Prostate gland (tissue), 2 donors: ENCODE data around the gene SLC12A8. TPM values are rescaled to one million over a fixed set of nuclear protein-coding genes. Genes with fewer than 3 reads are reported as not detected.

Source experiments
- DNase-seq: peaks from one replicate; pipeline ENCODE4 v3.0.0-alpha.2; 2019; ENCODE audit warnings: low spot score
- H3K27ac ChIP-seq, 2 donors: fragments of 200-600 bp; sonication (generic); 2 replicates each; pipeline ENCODE4 v1.5.1; 2017 to 2019
- H3K27me3 ChIP-seq: fragments of 200-600 bp; sonication (generic); replicated peaks from 2 replicates; pipeline ENCODE4 v1.5.1; 2019; ENCODE audit not compliant: insufficient read depth
- H3K36me3 ChIP-seq, 2 donors: fragments of 200-600 bp; sonication (generic); 1 replicate in 1 of 2; 2 replicates in 1 of 2; pipeline versions ENCODE4 v1.5.1 to v1.8.1; 2017 to 2019
- H3K4me1 ChIP-seq: fragments of 200-600 bp; sonication (generic); replicated peaks from 2 replicates; pipeline ENCODE4 v1.5.1; 2019
- H3K4me3 ChIP-seq, 2 donors: fragments of 200-600 bp; sonication (generic); 2 replicates each; pipeline ENCODE4 v1.5.1; 2017 to 2019
- H3K9me3 ChIP-seq: fragments of 200-600 bp; sonication (generic); 2 replicates; pipeline ENCODE4 v1.5.1; 2017
- CTCF ChIP-seq, 4 experiments: fragments of 200-600 bp in 2 of 4; fragments of 450-650 bp in 2 of 4; sonication (generic) in 2 of 4; IDR thresholded peaks; 1 replicate in 3 of 4; 2 replicates in 1 of 4; pipeline ENCODE4 v1.5.1; 2016 to 2019; ENCODE audit warnings: antibody characterized with exemption in 4 of 4, mild to moderate bottlenecking in 2 of 4, moderate library complexity in 2 of 4
- POLR2A ChIP-seq: fragments of 450-650 bp; IDR thresholded peaks from one replicate; pipeline ENCODE4 v1.6.1; 2016; ENCODE audit warnings: antibody characterized with exemption, mild to moderate bottlenecking
- POLR2AphosphoS5 ChIP-seq: sonication (generic); formaldehyde crosslinking; IDR thresholded peaks from one replicate; pipeline ENCODE4 v1.6.1; 2017; ENCODE audit warnings: antibody characterized with exemption
- WGBS: methylation state at CpG from one replicate; pipeline ENCODE4 v1.1.5; 2018; 5-methylcytosine and 5-hydroxymethylcytosine counted together
- intact Hi-C: fragments of 100-400 bp; cut with DNase I; formaldehyde crosslinking; loops from one replicate; pipeline ENCODE4 v1.14.2; 2022
- total RNA-seq, 2 donors: library from RNA; depleted of rRNA; stranded (reverse); fragments of >200 nt; gene quantifications; one replicate each; pipeline ENCODE4 v1.1.0, GENCODE V29; 2016

Gene SLC12A8
- total RNA-seq, 2 donors from 2014 or later, result 6.5 to 16.4 TPM

GRCh38 chr3:125238759-125239158 is 26.2 kb upstream of the SLC12A8 start:
- no peaks in the 10 kb centered on the region for H3K9me3 ChIP-seq
- TF ChIP-seq POLR2A (no peak), CTCF (IDR thresholded peaks at IDR 0.05) (no peak), POLR2AphosphoS5 (no peak)
- no peak overlapping the region for H3K27ac ChIP-seq
- no peak overlapping the region for H3K4me3 ChIP-seq
- H3K4me1 ChIP-seq, result no peaks in the 10 kb centered on the region
- no peaks in the 10 kb centered on the region for H3K27me3 ChIP-seq
- H3K36me3 ChIP-seq, result no peaks in the 10 kb centered on the region
- intact Hi-C loops, result no loop called here
- WGBS, result 94% methylated on average over 3 of the region's 3 CpGs
- DNase-seq, result no peak

GRCh38 chr3:125236331-125236903 is 23.9 kb upstream of the SLC12A8 start:
- H3K27me3 ChIP-seq, result no peaks in the 10 kb centered on the region
- H3K4me3 ChIP-seq, result no peak overlapping the region
- H3K27ac ChIP-seq, result no peak overlapping the region
- 66% methylated on average over 6 of the region's 6 CpGs for WGBS
- H3K4me1 ChIP-seq, result no peaks in the 10 kb centered on the region
- intact Hi-C loops, result no loop called here
- H3K9me3 ChIP-seq, result no peaks in the 10 kb centered on the region
- no peak for TF ChIP-seq POLR2A
- no peak for TF ChIP-seq POLR2AphosphoS5
- TF ChIP-seq CTCF (IDR thresholded peaks at IDR 0.05), result no peak
- peaks cover 0 to 2% of the 10 kb centered on the region in 2 donors for H3K36me3 ChIP-seq
- no peak for DNase-seq

GRCh38 chr3:125234831-125235230 is 22.3 kb upstream of the SLC12A8 start:
- TF ChIP-seq POLR2A, result no peak
- TF ChIP-seq CTCF (IDR thresholded peaks at IDR 0.05), result no peak
- no peak for TF ChIP-seq POLR2AphosphoS5
- intact Hi-C loops, result no loop called here
- 79% methylated on average over 1 of the region's 1 CpG for WGBS

GRCh38 chr3:125232401-125232800 is 19.9 kb upstream of the SLC12A8 start:
- TF ChIP-seq POLR2AphosphoS5 (no peak), POLR2A (no peak), CTCF (IDR thresholded peaks at IDR 0.05) (no peak)
- WGBS, result over 99% methylated on average over 3 of the region's 3 CpGs
- Histone ChIP-seq H3K27me3 (no peaks in the 10 kb centered on the region), H3K36me3 (peaks cover 0 to 2% of the 10 kb centered on the region in 2 donors), H3K4me3 (no peak overlapping the region), H3K27ac (no peak overlapping the region), H3K9me3 (no peaks in the 10 kb centered on the region), H3K4me1 (no peaks in the 10 kb centered on the region)
- no peak for DNase-seq
- intact Hi-C loops, result no loop called here

More at GRCh38 chr3:125234831-125235230, 22.3 kb upstream of the SLC12A8 start:
- Histone ChIP-seq H3K36me3 (peaks cover 0 to 2% of the 10 kb centered on the region in 2 donors), H3K4me1 (no peaks in the 10 kb centered on the region), H3K27me3 (no peaks in the 10 kb centered on the region), H3K27ac (no peak overlapping the region), H3K4me3 (no peak overlapping the region), H3K9me3 (no peaks in the 10 kb centered on the region)
- no peak for DNase-seq

- TF ChIP-seq POLR2AphosphoS5, result no peak
- TF ChIP-seq CTCF (IDR thresholded peaks at IDR 0.05), result no peak
- TF ChIP-seq POLR2A, result no peak
- Histone ChIP-seq H3K4me3 (no peak overlapping the region), H3K27ac (no peak overlapping the region), H3K36me3 (peaks cover 0 to 2% of the 10 kb centered on the region in 2 donors), H3K4me1 (no peaks in the 10 kb centered on the region), H3K9me3 (no peaks in the 10 kb centered on the region), H3K27me3 (no peaks in the 10 kb centered on the region)
- no peak for DNase-seq
- WGBS, result 83% methylated on average over 3 of the region's 3 CpGs
- intact Hi-C loops, result no loop called here
These were observed 19.3 kb upstream of the SLC12A8 start for GRCh38 chr3:125231895-125232294.
